Fibroblast of peridontal ligament (primary cell): ENCODE measurements around the gene RAD18.
A peak's percentile ranks its signal among the peaks of the same experiment; 100 is the strongest.

ENCODE experiments used
- DNase-seq: peaks from one replicate; pipeline ENCODE4 v3.0.0-alpha.2; 2010; ENCODE audit errors: extremely low read depth

RAD18 gene

GRCh38 chr3:8964436-8965370, 1.4 kb upstream of the RAD18 start:
- peak; percentile 77 for DNase-seq

GRCh38 chr3:8962226-8962861, 928 bp downstream of the RAD18 start:
- DNase-seq, result no peak

GRCh38 chr3:8959668-8960067, 3.6 kb downstream of the RAD18 start:
- no peak for DNase-seq

GRCh38 chr3:8954938-8955763, 8.1 kb downstream of the RAD18 start:
- DNase-seq, result peak; percentile 36

GRCh38 chr3:8953313-8953712, 10.0 kb downstream of the RAD18 start:
- no peak for DNase-seq

- no peak for DNase-seq
Measured at GRCh38 chr3:8952130-8952529, 11.1 kb downstream of the RAD18 start.

GRCh38 chr3:8945890-8946600, 17.2 kb downstream of the RAD18 start:
- no peak for DNase-seq

- DNase-seq, result no peak
Measured at GRCh38 chr3:8942746-8943488, 20.4 kb downstream of the RAD18 start.

GRCh38 chr3:8942115-8942514, 21.2 kb downstream of the RAD18 start:
- DNase-seq, result no peak

GRCh38 chr3:8938021-8938420, 25.3 kb downstream of the RAD18 start:
- peak; percentile 59 for DNase-seq

- peak; percentile 82 for DNase-seq
Measured at GRCh38 chr3:8937064-8938020, 25.9 kb downstream of the RAD18 start.

GRCh38 chr3:8932507-8932906, 30.8 kb downstream of the RAD18 start:
- no peak for DNase-seq

GRCh38 chr3:8931342-8931741, 31.9 kb downstream of the RAD18 start:
- DNase-seq, result peak; percentile 54

GRCh38 chr3:8929860-8930259, 33.4 kb downstream of the RAD18 start:
- DNase-seq, result no peak

- DNase-seq, result no peak
Measured at GRCh38 chr3:8914491-8914890, 48.8 kb downstream of the RAD18 start.

- no peak for DNase-seq
Measured at GRCh38 chr3:8911781-8912180, 51.5 kb downstream of the RAD18 start.

- DNase-seq, result no peak
Measured at GRCh38 chr3:8909160-8909559, 54.1 kb downstream of the RAD18 start.

- DNase-seq, result no peak
Measured at GRCh38 chr3:8903191-8903590, 60.1 kb downstream of the RAD18 start.

- DNase-seq, result no peak
Measured at GRCh38 chr3:8900869-8901268, 62.4 kb downstream of the RAD18 start.
